ENCODE measurements around the gene STT3A.
A peak's percentile ranks its signal among the peaks of the same experiment; 100 is the strongest.

STT3A gene

DNA sequence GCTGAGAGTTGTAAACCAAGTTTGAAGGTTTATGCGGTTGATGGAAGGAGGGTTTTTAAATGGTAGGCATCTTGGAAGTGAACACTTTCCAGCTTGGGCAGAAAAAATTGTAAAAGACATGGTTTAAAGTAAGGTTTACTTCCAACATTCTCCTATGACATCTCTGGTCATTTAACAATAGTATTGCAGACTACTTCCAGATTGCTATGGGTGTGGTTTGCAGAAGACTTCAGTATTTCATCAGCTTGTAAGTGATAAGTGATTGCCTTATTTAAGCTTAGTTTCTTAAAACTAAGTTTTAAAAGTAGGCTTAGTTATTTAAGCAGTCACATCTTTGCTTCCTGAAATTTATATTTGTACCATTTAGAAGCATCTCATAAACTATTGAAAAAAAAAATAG is 7.2 kb upstream of the STT3A start:
- H3K4me3 ChIP-seq = no peak overlapping the region
- 0 out of 2 replicates have a peak, but pooled peaks cover 4% of the 10 kb centered on the region for H4K20me1 ChIP-seq
- no peak overlapping the region for H3K9ac ChIP-seq
- H3K27me3 ChIP-seq = no peaks in the 10 kb centered on the region
- peaks cover 49% of the 10 kb centered on the region for H3K36me3 ChIP-seq
- no peaks in the 10 kb centered on the region for H3K9me3 ChIP-seq
- TF ChIP-seq Cebpa-rat (IDR thresholded peaks at IDR 0.05) = no peak
- H3K27ac ChIP-seq = no peak overlapping the region
- H3K4me2 ChIP-seq = no peak overlapping the region
- H3K4me1 ChIP-seq = 0 out of 2 replicates have a peak, but pooled peaks cover 5% of the 10 kb centered on the region

DNA sequence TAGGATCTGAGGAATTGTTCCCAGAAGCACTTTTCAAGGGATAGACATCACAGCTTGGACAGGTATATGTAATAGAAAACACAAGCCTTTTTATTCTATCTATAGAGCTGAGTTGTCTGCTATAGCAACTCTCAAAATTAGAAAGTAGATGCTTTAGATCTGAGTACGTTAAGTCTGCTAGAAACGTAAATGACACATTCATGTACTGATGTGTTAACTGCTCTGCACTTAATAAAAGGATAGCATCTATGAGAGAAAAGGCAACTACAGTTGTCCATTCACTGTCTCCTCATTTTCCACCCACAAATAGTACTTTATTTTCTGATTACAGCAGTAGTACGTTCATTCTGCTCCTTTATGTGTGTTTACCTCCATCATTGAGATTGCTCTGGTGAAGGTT is 6.0 kb upstream of the STT3A start:
- Histone ChIP-seq H3K9me3 (no peaks in the 10 kb centered on the region), H3K4me1 (peaks cover 11% of the 10 kb centered on the region), H3K27me3 (no peaks in the 10 kb centered on the region), H3K4me3 (no peak overlapping the region), H3K27ac (no peak overlapping the region), H4K20me1 (0 out of 2 replicates have a peak, but pooled peaks cover 4% of the 10 kb centered on the region), H3K9ac (no peak overlapping the region), H3K36me3 (peaks cover 38% of the 10 kb centered on the region), H3K4me2 (no peak overlapping the region)
- no peak for TF ChIP-seq Cebpa-rat (IDR thresholded peaks at IDR 0.05)

- Histone ChIP-seq H3K27ac (no peak overlapping the region), H3K27me3 (no peaks in the 10 kb centered on the region), H3K9ac (no peak overlapping the region), H4K20me1 (0 out of 2 replicates have a peak, but pooled peaks cover 4% of the 10 kb centered on the region), H3K4me3 (no peak overlapping the region), H3K9me3 (no peaks in the 10 kb centered on the region), H3K36me3 (peaks cover 29% of the 10 kb centered on the region), H3K4me1 (peaks cover 11% of the 10 kb centered on the region), H3K4me2 (no peak overlapping the region)
- TF ChIP-seq Cebpa-rat (IDR thresholded peaks at IDR 0.05) = no peak
Observed at GRCh38 chr11:125587480-125587879, 5.2 kb upstream of the STT3A start.

DNA sequence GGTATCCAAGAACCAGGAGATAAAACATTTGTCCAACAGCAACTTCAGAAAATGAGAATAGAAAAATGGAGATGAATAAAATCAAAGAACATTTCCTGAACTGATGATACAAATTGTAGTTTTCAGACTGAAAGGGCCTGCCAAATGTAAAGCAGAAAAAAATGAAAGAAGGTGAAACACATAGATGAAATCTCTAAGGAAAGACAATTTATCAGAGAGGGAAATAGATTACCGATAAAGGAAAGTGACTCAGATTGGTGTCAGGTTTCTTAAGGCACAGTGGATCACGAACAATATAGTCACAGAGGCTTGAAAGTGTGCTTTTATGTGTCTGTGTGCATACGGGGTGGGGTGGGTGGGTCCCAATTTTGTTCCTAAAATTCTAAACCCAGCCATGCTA is 4.1 kb upstream of the STT3A start:
- TF ChIP-seq Cebpa-rat (IDR thresholded peaks at IDR 0.05) = no peak
- no peak overlapping the region for H3K9ac ChIP-seq
- H3K4me2 ChIP-seq = no peak overlapping the region

DNA sequence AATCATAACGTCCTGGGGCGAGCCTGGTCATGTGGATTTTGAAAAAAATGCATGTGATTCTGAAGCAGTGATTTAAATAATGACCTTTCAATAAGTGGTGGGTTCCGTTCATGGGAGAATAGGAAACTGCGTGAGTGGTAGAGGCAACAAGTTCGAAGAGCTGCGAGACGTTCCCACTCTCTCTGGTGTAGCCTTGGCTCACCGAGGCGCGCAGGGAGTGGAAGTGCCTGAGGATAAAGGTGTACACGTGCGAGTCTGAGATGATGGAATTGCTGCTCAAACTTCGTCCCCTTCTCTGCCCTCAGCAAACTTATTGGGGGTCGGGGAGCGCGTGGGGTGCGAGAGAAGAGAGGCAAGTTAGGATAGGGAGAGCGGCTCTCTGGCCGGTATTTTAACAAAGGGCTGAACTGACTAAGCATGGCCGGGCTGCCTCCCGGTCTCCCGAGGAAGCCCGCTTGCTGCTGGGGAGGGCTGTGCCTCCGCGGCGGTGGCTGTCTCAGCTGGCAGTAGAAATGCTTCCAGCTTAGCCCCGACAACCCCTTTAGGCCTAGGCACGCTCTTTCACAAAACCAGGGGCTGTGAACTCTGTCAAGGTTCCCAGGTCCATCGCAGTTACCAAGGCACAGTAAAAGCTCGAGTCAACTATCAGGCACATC is 875 bp upstream of the STT3A start:
- Histone ChIP-seq H3K4me2 (peak overlapping the region; percentile 83), H3K27ac (peak overlapping the region; percentile 92), H3K27me3 (no peaks in the 10 kb centered on the region), H3K9me3 (no peaks in the 10 kb centered on the region), H3K4me3 (peak overlapping the region; percentile 91), H3K9ac (peak overlapping the region; percentile 94), H4K20me1 (peaks cover 39% of the 10 kb centered on the region), H3K4me1 (peaks cover 38% of the 10 kb centered on the region), H3K36me3 (peaks cover 14% of the 10 kb centered on the region)
- no peak for TF ChIP-seq Cebpa-rat (IDR thresholded peaks at IDR 0.05)

More for the DNA sequence above, 4.1 kb upstream of the STT3A start:
- Histone ChIP-seq H3K27me3 (no peaks in the 10 kb centered on the region), H4K20me1 (peaks cover 8% of the 10 kb centered on the region), H3K9me3 (no peaks in the 10 kb centered on the region), H3K27ac (no peak overlapping the region), H3K4me3 (no peak overlapping the region), H3K36me3 (peaks cover 19% of the 10 kb centered on the region), H3K4me1 (peaks cover 14% of the 10 kb centered on the region)

DNA sequence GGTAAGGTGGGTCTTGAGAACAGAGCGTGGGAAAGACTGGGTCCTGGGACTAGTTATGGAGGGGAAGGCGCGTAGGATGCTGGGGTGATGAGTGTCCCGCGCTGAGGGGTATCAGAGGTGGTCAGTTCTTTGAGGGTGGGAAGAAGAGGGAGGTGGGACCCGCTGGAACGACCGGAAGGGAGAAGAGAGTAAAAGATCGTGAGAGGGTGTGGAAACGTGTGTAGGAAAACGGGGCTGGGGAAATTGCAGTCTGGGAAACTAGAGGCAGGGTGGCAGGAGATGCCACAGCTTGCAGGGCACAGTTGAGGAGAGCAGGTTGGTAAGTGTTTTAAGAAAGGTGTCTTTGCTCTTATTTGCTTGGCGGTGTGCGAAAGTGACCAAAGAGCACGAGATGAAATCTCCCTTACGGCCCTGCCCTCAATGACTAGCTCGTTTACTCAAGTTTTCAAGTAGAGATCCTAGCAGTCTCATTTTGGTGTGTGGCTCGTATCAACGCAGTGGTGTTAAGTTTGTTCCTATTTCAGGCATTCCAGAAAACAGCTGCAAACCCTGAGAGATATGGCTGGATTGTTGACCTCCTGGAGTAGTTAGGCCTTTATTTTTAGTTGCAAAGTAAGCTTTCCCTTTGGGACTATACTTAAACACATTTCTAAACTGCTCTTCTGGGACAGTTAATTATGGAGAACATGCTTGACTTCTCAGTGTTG is 615 bp downstream of the STT3A start:
- Histone ChIP-seq H3K9me3 (no peaks in the 10 kb centered on the region), H3K4me2 (peak overlapping the region; percentile 96), H3K27ac (peak overlapping the region; percentile 62), H3K4me3 (peak overlapping the region; percentile 91), H3K27me3 (no peaks in the 10 kb centered on the region), H3K4me1 (peaks cover 34% of the 10 kb centered on the region), H4K20me1 (peaks cover 54% of the 10 kb centered on the region), H3K36me3 (peaks cover 29% of the 10 kb centered on the region), H3K9ac (peak overlapping the region; percentile 85)
- no peak for TF ChIP-seq Cebpa-rat (IDR thresholded peaks at IDR 0.05)

DNA sequence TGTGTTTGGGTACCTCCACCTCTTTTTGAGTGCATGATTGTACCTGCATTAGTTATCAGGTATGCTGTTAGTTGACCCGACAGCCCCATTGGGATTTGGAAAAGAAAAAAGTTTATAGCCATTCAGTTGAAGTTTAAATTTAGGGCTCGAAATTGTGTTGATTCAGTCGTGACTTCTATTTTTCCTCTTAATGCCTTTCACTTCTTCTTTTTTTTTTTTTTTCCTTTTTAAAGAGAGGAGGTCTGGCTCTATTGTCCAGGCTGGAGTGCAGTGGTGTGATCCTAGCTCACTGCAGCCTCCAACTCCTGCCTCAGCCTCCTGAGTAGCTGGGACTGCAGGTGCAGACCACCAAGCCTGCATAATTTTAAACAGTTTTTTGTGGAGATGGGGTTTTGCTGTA is 2.3 kb downstream of the STT3A start:
- peak overlapping the region; percentile 96 for H3K4me2 ChIP-seq

DNA sequence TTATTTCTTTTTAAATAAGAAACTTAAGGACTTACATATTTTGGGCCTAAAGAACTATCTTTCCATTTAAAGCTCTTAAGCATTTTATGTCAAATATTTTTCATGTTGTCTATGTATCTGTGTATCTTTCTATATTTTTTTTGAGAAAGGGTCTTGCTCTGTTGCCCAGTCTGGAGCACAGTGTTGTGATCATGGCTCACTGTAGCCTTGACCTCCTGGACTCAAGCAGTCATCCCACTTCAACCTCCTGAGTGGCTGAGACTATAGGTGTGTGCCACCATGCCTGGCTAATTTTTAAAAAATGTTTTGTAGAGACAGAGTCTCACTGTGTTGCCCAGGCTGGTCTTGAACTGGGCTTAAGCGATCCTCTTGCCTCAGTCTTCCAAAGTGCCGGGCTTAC is 8.0 kb downstream of the STT3A start:
- Histone ChIP-seq H3K36me3 (peaks cover 100% of the 10 kb centered on the region), H4K20me1 (peaks cover 59% of the 10 kb centered on the region), H3K4me2 (no peak overlapping the region), H3K9ac (no peak overlapping the region), H3K4me1 (peaks cover 3% of the 10 kb centered on the region), H3K9me3 (no peaks in the 10 kb centered on the region), H3K4me3 (no peak overlapping the region), H3K27me3 (no peaks in the 10 kb centered on the region), H3K27ac (no peak overlapping the region)
- TF ChIP-seq Cebpa-rat (IDR thresholded peaks at IDR 0.05) = no peak

More for the DNA sequence above, 2.3 kb downstream of the STT3A start:
- TF ChIP-seq Cebpa-rat (IDR thresholded peaks at IDR 0.05) = no peak
- Histone ChIP-seq H3K36me3 (peaks cover 46% of the 10 kb centered on the region), H3K4me1 (peaks cover 33% of the 10 kb centered on the region), H3K27ac (no peak overlapping the region), H4K20me1 (peaks cover 65% of the 10 kb centered on the region), H3K9me3 (no peaks in the 10 kb centered on the region), H3K27me3 (no peaks in the 10 kb centered on the region), H3K9ac (peak overlapping the region; percentile 15), H3K4me3 (no peak overlapping the region)

DNA sequence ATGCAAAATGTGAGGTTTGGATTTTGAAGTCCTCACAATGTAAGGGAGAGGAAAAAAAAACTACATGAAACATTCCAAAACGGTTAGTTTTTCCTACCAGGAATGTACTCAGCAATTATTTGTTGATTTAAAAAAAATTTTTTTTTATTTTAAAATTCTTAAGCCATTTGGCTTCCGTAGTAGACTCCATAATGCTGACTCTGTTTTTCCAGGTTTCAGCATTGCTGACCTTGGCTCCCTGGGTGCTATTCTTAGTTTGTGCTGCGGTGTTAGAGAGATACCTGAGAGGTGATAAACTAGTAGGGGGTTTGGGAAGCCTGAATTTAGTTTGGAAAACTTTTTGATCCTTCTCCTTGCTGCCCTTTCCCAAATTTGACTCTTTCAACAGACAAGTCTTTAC is 10.6 kb downstream of the STT3A start:
- no peak overlapping the region for H3K4me3 ChIP-seq
- no peaks in the 10 kb centered on the region for H3K4me1 ChIP-seq
- no peak for TF ChIP-seq Cebpa-rat (IDR thresholded peaks at IDR 0.05)
- H3K27ac ChIP-seq = no peak overlapping the region
- H4K20me1 ChIP-seq = peaks cover 33% of the 10 kb centered on the region
- H3K36me3 ChIP-seq = peaks cover 100% of the 10 kb centered on the region
- no peak overlapping the region for H3K4me2 ChIP-seq
- no peak overlapping the region for H3K9ac ChIP-seq
- no peaks in the 10 kb centered on the region for H3K9me3 ChIP-seq
- no peaks in the 10 kb centered on the region for H3K27me3 ChIP-seq

DNA sequence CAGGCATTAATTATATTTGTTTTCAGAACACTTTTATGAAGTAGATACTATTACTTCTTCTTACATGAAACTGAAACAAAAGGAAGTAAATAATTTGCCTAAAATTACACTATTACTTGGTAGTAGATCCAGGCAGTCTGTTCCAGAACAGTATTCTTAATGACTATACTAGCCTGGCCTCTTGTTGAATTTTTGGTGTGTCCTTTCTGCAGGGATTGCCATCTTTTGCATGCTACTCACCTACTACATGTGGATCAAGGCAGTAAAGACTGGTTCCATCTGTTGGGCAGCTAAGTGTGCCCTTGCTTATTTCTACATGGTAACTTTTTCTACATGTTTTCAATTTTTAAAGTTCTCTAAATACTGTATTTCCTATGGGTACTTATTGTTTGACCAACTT is 12.8 kb downstream of the STT3A start:
- no peaks in the 10 kb centered on the region for H3K4me1 ChIP-seq
- no peaks in the 10 kb centered on the region for H3K9me3 ChIP-seq
- H3K9ac ChIP-seq = no peak overlapping the region
- no peak overlapping the region for H3K4me3 ChIP-seq
- H4K20me1 ChIP-seq = peaks cover 19% of the 10 kb centered on the region
- no peak for TF ChIP-seq Cebpa-rat (IDR thresholded peaks at IDR 0.05)
- no peaks in the 10 kb centered on the region for H3K27me3 ChIP-seq
- H3K36me3 ChIP-seq = peaks cover 100% of the 10 kb centered on the region
- no peak overlapping the region for H3K27ac ChIP-seq
- H3K4me2 ChIP-seq = no peak overlapping the region

All from BLaER1 (cell line).